Measurements from ENCODE around the gene JPT2.

JPT2 gene

DNA sequence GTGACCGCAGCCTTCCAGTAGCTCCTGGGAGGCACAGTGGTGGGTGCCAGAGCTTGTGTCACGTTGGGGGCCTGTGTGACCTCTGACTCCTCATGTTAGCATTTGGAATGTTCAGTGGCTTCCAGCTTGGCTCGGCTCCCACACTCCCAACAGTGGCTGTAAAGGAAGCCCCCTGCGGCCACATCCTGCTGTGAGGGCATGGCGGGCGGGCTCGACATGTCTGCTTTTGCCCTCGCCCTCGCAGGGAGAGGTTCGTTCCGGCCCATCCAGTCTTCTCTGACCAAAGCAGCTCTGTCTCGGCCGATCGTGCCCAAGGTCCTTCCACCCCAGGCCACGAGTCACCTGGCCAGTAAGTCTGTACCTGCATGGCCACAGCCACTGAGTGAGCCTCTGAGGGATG, 12.2 kb upstream of the JPT2 start:
- H3K9me3 ChIP-seq (replicated peaks in 1 of 11) = no peaks in the 10 kb centered on the region
- H3K9ac ChIP-seq = no peak overlapping the region
- no peak overlapping the region for H3K27ac ChIP-seq
- H3K36me3 ChIP-seq = peaks cover 90 to 97% (median 95%) of the 10 kb centered on the region in 11 experiments
- TF ChIP-seq Cebpa-rat (IDR thresholded peaks at IDR 0.05) = no peak
- no peaks in the 10 kb centered on the region for H3K27me3 ChIP-seq
- no peak overlapping the region for H3K4me2 ChIP-seq
- no peaks in the 10 kb centered on the region for H3K4me1 ChIP-seq
- no peak overlapping the region for H3K4me3 ChIP-seq
- H4K20me1 ChIP-seq = peaks cover 0 to 41% (median 0%) of the 10 kb centered on the region in 11 experiments; a peak in 5 of 22 replicates

DNA sequence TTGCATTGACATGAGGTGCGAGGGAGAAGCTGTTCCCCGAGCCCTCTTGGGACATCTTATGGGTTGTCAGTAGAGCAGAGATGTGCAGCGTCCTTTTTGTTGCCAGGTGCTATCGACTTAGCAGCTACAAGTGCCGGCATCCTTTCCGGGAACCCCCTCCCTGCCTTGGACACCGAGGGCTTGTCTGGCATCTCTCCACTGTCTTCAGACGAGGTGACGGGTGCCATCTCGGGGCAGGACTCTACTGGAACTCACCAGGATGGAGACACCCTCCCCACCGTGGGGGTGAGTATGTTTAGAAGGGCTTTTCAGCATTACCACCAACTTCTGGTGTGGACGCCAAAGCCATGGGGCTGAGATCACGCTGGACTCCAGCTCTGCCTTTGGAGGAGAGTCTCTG, 11.8 kb upstream of the JPT2 start:
- no peak overlapping the region for H3K4me3 ChIP-seq
- H3K36me3 ChIP-seq = peaks cover 94 to 99% (median 97%) of the 10 kb centered on the region in 11 experiments

DNA sequence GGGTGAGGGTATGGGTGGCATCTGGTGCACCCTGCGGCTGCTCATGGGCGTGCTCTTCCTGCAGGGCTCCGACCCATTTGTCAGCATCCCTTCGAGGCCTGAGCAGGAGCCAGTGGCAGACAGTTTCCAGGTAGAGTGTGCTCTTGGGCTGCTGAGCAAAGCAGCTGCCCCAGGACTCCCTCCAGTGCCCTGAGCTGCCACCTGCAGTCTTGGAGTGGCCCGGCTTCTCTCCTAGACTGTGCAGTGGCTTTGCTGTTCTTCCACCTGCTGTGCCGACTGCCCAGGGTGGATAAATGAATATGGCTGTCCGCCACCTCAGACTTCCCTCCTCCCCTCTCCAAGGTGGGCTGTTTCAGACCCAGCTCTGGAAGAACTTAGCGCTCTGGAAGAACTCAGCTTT, 10.8 kb upstream of the JPT2 start:
- Histone ChIP-seq H3K36me3 (peaks cover 97 to 99% (median 98%) of the 10 kb centered on the region in 11 experiments), H3K4me3 (no peak overlapping the region), H3K4me1 (no peaks in the 10 kb centered on the region), H3K9ac (no peak overlapping the region; a peak in 1 of 22 replicates), H3K27me3 (no peaks in the 10 kb centered on the region), H4K20me1 (peaks cover 0 to 54% (median 0%) of the 10 kb centered on the region in 11 experiments; a peak in 6 of 22 replicates), H3K9me3 (replicated peaks in 1 of 11) (no peaks in the 10 kb centered on the region), H3K27ac (no peak overlapping the region), H3K4me2 (no peak overlapping the region)
- TF ChIP-seq Cebpa-rat (IDR thresholded peaks at IDR 0.05) = no peak

More for the DNA sequence above, 11.8 kb upstream of the JPT2 start:
- Histone ChIP-seq H3K9me3 (replicated peaks in 1 of 11) (no peaks in the 10 kb centered on the region), H4K20me1 (peaks cover 0 to 46% (median 0%) of the 10 kb centered on the region in 11 experiments; a peak in 6 of 22 replicates), H3K27ac (no peak overlapping the region), H3K4me1 (no peaks in the 10 kb centered on the region), H3K4me2 (no peak overlapping the region), H3K27me3 (no peaks in the 10 kb centered on the region), H3K9ac (no peak overlapping the region)
- no peak for TF ChIP-seq Cebpa-rat (IDR thresholded peaks at IDR 0.05)

DNA sequence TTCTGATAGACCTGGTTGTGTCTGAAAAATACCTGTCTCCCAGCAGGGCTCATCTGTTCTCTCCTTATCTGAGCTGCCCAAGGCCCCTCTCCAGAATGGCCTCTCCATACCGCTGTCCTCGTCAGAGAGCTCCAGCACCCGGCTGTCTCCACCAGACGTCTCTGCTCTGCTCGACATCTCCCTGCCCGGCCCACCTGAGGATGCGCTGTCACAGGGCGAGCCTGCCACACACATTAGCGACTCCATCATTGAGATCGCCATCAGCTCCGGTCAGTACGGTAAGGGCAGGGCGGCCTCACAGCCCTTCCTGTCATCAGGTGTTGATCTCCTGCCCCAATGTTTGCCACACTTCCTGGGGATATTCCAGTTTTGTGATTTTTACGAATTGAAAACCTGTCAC, 10.2 kb upstream of the JPT2 start:
- H4K20me1 ChIP-seq = peaks cover 0 to 54% (median 0%) of the 10 kb centered on the region in 11 experiments; a peak in 6 of 22 replicates
- no peak overlapping the region for H3K9ac ChIP-seq
- H3K4me2 ChIP-seq = no peak overlapping the region
- no peak for TF ChIP-seq Cebpa-rat (IDR thresholded peaks at IDR 0.05)
- H3K4me1 ChIP-seq = no peaks in the 10 kb centered on the region
- H3K36me3 ChIP-seq = peaks cover 97 to 99% (median 98%) of the 10 kb centered on the region in 11 experiments
- H3K9me3 ChIP-seq (replicated peaks in 1 of 11) = no peaks in the 10 kb centered on the region
- no peak overlapping the region for H3K27ac ChIP-seq
- H3K4me3 ChIP-seq = no peak overlapping the region
- no peaks in the 10 kb centered on the region for H3K27me3 ChIP-seq

- H3K36me3 ChIP-seq = peaks cover 97 to 99% (median 98%) of the 10 kb centered on the region in 11 experiments
- H3K9me3 ChIP-seq (replicated peaks in 1 of 11) = no peaks in the 10 kb centered on the region
- no peak overlapping the region for H3K27ac ChIP-seq
- peaks cover 0 to 60% (median 0%) of the 10 kb centered on the region in 11 experiments; a peak in 7 of 22 replicates for H4K20me1 ChIP-seq
- H3K4me2 ChIP-seq = no peak overlapping the region
- no peak overlapping the region for H3K9ac ChIP-seq
- no peaks in the 10 kb centered on the region for H3K4me1 ChIP-seq
- no peaks in the 10 kb centered on the region for H3K27me3 ChIP-seq
- no peak for TF ChIP-seq Cebpa-rat (IDR thresholded peaks at IDR 0.05)
- no peak overlapping the region for H3K4me3 ChIP-seq
Observed at GRCh38 chr16:1668612-1669319, 9.3 kb upstream of the JPT2 start.

- H3K4me1 ChIP-seq = no peaks in the 10 kb centered on the region
- H4K20me1 ChIP-seq = peaks cover 0 to 68% (median 3%) of the 10 kb centered on the region in 11 experiments; a peak in 8 of 22 replicates
- no peak overlapping the region for H3K4me2 ChIP-seq
- no peaks in the 10 kb centered on the region for H3K27me3 ChIP-seq
- no peaks in the 10 kb centered on the region for H3K9me3 ChIP-seq (replicated peaks in 1 of 11)
- no peak overlapping the region for H3K9ac ChIP-seq
- no peak overlapping the region for H3K27ac ChIP-seq
- H3K36me3 ChIP-seq = peaks cover 97 to 99% (median 98%) of the 10 kb centered on the region in 11 experiments
- H3K4me3 ChIP-seq = no peak overlapping the region
- no peak for TF ChIP-seq Cebpa-rat (IDR thresholded peaks at IDR 0.05)
Observed at GRCh38 chr16:1669698-1670097, 8.4 kb upstream of the JPT2 start.

DNA sequence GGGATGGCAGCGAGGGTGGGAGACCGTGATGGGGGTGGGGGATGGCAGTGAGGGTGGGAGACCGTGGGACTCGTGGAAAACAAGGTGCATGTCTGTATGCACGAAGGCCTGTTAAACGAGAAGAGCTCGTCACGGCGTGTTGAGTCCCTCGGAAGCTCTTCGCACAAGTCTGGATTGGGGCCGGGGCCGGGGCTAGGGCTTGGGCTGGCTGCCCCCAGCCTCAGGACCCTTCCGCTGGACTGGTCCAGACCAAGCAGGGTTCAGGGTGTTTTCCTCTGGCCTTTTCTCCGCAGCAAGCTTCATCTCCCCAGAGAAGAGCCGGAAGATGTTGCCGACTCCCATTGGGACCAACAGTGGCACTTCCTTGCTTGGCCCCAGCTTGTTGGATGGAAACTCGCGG, 7.7 kb upstream of the JPT2 start:
- Histone ChIP-seq H3K9me3 (replicated peaks in 1 of 11) (no peaks in the 10 kb centered on the region), H3K27me3 (no peaks in the 10 kb centered on the region), H4K20me1 (peaks cover 0 to 67% (median 7%) of the 10 kb centered on the region in 11 experiments; a peak in 9 of 22 replicates), H3K27ac (no peak overlapping the region), H3K9ac (no peak overlapping the region), H3K4me2 (no peak overlapping the region), H3K4me1 (peaks cover 0 to 4% (median under 1%) of the 10 kb centered on the region in 10 experiments; a peak in 4 of 20 replicates), H3K36me3 (peaks cover 97 to 99% (median 98%) of the 10 kb centered on the region in 11 experiments), H3K4me3 (no peak overlapping the region)
- TF ChIP-seq Cebpa-rat (IDR thresholded peaks at IDR 0.05) = no peak

- no peak for TF ChIP-seq Cebpa-rat (IDR thresholded peaks at IDR 0.05)
- peaks cover 92 to 99% (median 97%) of the 10 kb centered on the region in 11 experiments for H3K36me3 ChIP-seq
- no peak overlapping the region for H3K4me2 ChIP-seq
- no peaks in the 10 kb centered on the region for H3K9me3 ChIP-seq (replicated peaks in 1 of 11)
- H3K27ac ChIP-seq = no peak overlapping the region
- peaks cover 0 to 67% (median 11%) of the 10 kb centered on the region in 11 experiments; a peak in 9 of 22 replicates for H4K20me1 ChIP-seq
- H3K4me1 ChIP-seq = peaks cover 0 to 9% (median 4%) of the 10 kb centered on the region in 10 experiments; a peak in 6 of 20 replicates
- no peak overlapping the region for H3K4me3 ChIP-seq
- no peak overlapping the region for H3K9ac ChIP-seq
- H3K27me3 ChIP-seq = no peaks in the 10 kb centered on the region
Observed at GRCh38 chr16:1670866-1671265, 7.2 kb upstream of the JPT2 start.

- H3K36me3 ChIP-seq = peaks cover 65 to 76% (median 73%) of the 10 kb centered on the region in 11 experiments
- no peak overlapping the region for H3K9ac ChIP-seq
- no peak overlapping the region for H3K27ac ChIP-seq
- H3K27me3 ChIP-seq = no peaks in the 10 kb centered on the region
- H3K4me3 ChIP-seq = no peak overlapping the region
- peaks cover 0 to 74% (median 30%) of the 10 kb centered on the region in 11 experiments; a peak in 14 of 22 replicates for H4K20me1 ChIP-seq
- no peaks in the 10 kb centered on the region for H3K9me3 ChIP-seq (replicated peaks in 1 of 11)
- H3K4me2 ChIP-seq = no peak overlapping the region
- no peak for TF ChIP-seq Cebpa-rat (IDR thresholded peaks at IDR 0.05)
- H3K4me1 ChIP-seq = peaks cover 4 to 26% (median 10%) of the 10 kb centered on the region in 10 experiments; a peak in 16 of 20 replicates
Observed at GRCh38 chr16:1673424-1674151, 4.5 kb upstream of the JPT2 start.
